HepG2 (cell line): Measurements from ENCODE around the gene NUDT22. TPM values are rescaled to one million over a fixed set of nuclear protein-coding genes. Genes with fewer than 3 reads are reported as not detected.

Experiments used
- FOSL1 ChIP-seq: sonication (generic); formaldehyde crosslinking; IDR thresholded peaks from 2 replicates; pipeline ENCODE4 v1.9.0; 2021; ENCODE audit warnings: missing genetic modification reagents, borderline replicate concordance
- MAZ ChIP-seq, 2 experiments: sonication (generic) in 1 of 2; formaldehyde crosslinking in 1 of 2; IDR thresholded peaks; 2 replicates each; pipeline versions ENCODE4 v1.5.0 to v1.6.1; 2012 to 2020; ENCODE audit warnings: low read depth in 2 of 2, mild to moderate bottlenecking in 2 of 2, borderline replicate concordance in 1 of 2, improper control_type of control experiment in 1 of 2, low read length in 1 of 2, missing genetic modification reagents in 1 of 2, moderate library complexity in 1 of 2
- POLR2A ChIP-seq, 2 experiments: IDR thresholded peaks; 2 replicates each; pipeline ENCODE4 v1.6.1; 2011; ENCODE audit warnings: low read depth in 2 of 2, low read length in 2 of 2, mild to moderate bottlenecking in 1 of 2, moderate library complexity in 1 of 2; ENCODE audit not compliant: insufficient read depth in 1 of 2
- POLR2G ChIP-seq: fragments of 200-400 bp; formaldehyde crosslinking; IDR thresholded peaks from 2 replicates; pipeline ENCODE4 v1.6.1; 2018; ENCODE audit warnings: mild to moderate bottlenecking, low read depth, low read length, moderate library complexity
- RARA ChIP-seq: IDR thresholded peaks from 2 replicates; pipeline ENCODE4 v1.6.1; 2016; ENCODE audit warnings: missing genetic modification reagents, missing compliant biosample characterization
- SATB2 ChIP-seq: sonication (generic); formaldehyde crosslinking; IDR thresholded peaks from 2 replicates; pipeline ENCODE4 v1.5.0; 2020; ENCODE audit warnings: missing genetic modification reagents
- SOX13 ChIP-seq, 3 experiments: fragments of 450-650 bp in 1 of 3; sonication (generic) in 1 of 3; formaldehyde crosslinking in 1 of 3; IDR thresholded peaks in 2 of 3; conservative IDR thresholded peaks in 1 of 3; 2 replicates each; pipeline versions ENCODE4 v1.5.0 to v1.6.1; 2016 to 2020; ENCODE audit warnings: antibody characterized with exemption in 1 of 3, mild to moderate bottlenecking in 1 of 3, missing compliant biosample characterization in 1 of 3, missing genetic modification reagents in 1 of 3, moderate library complexity in 1 of 3
- XBP1 ChIP-seq: sonication (generic); formaldehyde crosslinking; IDR thresholded peaks from 2 replicates; pipeline ENCODE4 v1.5.0; 2020; ENCODE audit warnings: missing genetic modification reagents
- ZBTB3 ChIP-seq: sonication (generic); formaldehyde crosslinking; IDR thresholded peaks from 2 replicates; pipeline ENCODE4 v1.4.0; 2020; ENCODE audit warnings: low read depth, mild to moderate bottlenecking, moderate library complexity, missing genetic modification reagents, borderline replicate concordance
- polyA plus RNA-seq, 8 experiments: library from polyadenylated mRNA; depleted of rRNA in 3 of 8; stranded (reverse) in 7 of 8; unstranded in 1 of 8; fragments of >200 nt; fragmentation: Illumina TruSeq in 4 of 8; extraction: Trizol in 4 of 8; gene quantifications; 2 replicates each; pipeline versions ENCODE4 v1.2.1 to v1.2.3, GENCODE V29; 2011 to 2016; ENCODE audit warnings: low read depth in 4 of 8, missing spikeins in 1 of 8, mixed read lengths in 1 of 8; ENCODE audit not compliant: insufficient read depth in 1 of 8
- total RNA-seq, 5 experiments: library from RNA; depleted of rRNA; stranded (reverse); fragments of >200 nt; fragmentation: Illumina TruSeq; extraction: Trizol; gene quantifications; 2 replicates each; pipeline ENCODE4 v1.2.3, GENCODE V29; 2016; ENCODE audit warnings: low read depth in 1 of 5
- TF ChIP-seq, protein P1 (sequence below): IDR thresholded peaks from 2 replicates; pipeline ENCODE4 v1.6.1; 2016; ENCODE audit warnings: low read depth, missing genetic modification reagents, missing compliant biosample characterization
- TF ChIP-seq, protein P2 (sequence below): sonication (generic); formaldehyde crosslinking; IDR thresholded peaks from 2 replicates; pipeline ENCODE4 v1.8.0; 2022; ENCODE audit warnings: missing genetic modification reagents, mild to moderate bottlenecking, borderline replicate concordance
- TF ChIP-seq, protein P3 (sequence below): sonication (generic); formaldehyde crosslinking; IDR thresholded peaks from 2 replicates; pipeline ENCODE4 v1.4.0; 2020; ENCODE audit warnings: missing genetic modification reagents, mild to moderate bottlenecking, borderline replicate concordance
- TF ChIP-seq, protein P4 (sequence below): sonication (generic); formaldehyde crosslinking; IDR thresholded peaks from 2 replicates; pipeline ENCODE4 v1.4.0; 2020; ENCODE audit warnings: mild to moderate bottlenecking, missing genetic modification reagents
- TF ChIP-seq, protein P5 (sequence below): conservative IDR thresholded peaks from 2 replicates; pipeline ENCODE4 v1.6.1; 2018; ENCODE audit warnings: missing genetic modification reagents

NUDT22 gene
- total and polyA plus RNA-seq, 2 of the 13 experiments (the other 11 are each of a cell fraction or from before 2014, with no cell fraction given): 33.5 to 39.8 TPM

DNA sequence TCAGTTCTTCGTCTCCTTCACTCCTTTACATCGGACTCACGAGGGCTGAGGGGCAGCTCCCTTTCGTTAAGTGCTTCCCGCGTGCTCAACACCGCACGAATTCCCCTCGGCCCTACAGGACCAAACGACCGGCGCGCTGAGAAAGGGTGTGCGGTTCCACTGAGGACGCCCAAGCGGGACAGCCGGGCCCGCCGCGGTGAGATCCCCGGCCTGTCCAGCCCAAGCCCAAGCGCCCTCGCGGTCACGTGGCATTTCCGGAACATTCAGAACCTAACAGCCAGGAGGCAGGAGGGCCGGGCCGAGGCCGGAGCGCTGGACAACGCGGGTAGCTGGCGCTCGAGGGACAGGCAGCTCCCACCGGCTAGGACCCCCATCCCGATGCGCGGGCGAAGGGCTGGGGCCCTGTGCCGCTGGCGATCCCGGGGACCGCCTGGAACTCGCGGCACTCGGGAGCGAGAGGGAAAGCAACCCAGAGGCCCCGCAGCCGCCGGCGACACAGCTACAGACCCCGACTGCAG, 40.8 kb upstream of the NUDT22 start (continued):
- TF ChIP-seq, protein P1, sequence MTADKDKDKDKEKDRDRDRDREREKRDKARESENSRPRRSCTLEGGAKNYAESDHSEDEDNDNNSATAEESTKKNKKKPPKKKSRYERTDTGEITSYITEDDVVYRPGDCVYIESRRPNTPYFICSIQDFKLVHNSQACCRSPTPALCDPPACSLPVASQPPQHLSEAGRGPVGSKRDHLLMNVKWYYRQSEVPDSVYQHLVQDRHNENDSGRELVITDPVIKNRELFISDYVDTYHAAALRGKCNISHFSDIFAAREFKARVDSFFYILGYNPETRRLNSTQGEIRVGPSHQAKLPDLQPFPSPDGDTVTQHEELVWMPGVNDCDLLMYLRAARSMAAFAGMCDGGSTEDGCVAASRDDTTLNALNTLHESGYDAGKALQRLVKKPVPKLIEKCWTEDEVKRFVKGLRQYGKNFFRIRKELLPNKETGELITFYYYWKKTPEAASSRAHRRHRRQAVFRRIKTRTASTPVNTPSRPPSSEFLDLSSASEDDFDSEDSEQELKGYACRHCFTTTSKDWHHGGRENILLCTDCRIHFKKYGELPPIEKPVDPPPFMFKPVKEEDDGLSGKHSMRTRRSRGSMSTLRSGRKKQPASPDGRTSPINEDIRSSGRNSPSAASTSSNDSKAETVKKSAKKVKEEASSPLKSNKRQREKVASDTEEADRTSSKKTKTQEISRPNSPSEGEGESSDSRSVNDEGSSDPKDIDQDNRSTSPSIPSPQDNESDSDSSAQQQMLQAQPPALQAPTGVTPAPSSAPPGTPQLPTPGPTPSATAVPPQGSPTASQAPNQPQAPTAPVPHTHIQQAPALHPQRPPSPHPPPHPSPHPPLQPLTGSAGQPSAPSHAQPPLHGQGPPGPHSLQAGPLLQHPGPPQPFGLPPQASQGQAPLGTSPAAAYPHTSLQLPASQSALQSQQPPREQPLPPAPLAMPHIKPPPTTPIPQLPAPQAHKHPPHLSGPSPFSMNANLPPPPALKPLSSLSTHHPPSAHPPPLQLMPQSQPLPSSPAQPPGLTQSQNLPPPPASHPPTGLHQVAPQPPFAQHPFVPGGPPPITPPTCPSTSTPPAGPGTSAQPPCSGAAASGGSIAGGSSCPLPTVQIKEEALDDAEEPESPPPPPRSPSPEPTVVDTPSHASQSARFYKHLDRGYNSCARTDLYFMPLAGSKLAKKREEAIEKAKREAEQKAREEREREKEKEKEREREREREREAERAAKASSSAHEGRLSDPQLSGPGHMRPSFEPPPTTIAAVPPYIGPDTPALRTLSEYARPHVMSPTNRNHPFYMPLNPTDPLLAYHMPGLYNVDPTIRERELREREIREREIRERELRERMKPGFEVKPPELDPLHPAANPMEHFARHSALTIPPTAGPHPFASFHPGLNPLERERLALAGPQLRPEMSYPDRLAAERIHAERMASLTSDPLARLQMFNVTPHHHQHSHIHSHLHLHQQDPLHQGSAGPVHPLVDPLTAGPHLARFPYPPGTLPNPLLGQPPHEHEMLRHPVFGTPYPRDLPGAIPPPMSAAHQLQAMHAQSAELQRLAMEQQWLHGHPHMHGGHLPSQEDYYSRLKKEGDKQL: no peak
- TF ChIP-seq FOSL1 (CRISPR knock-in tag) (no peak), SOX13 (IDR thresholded peaks at IDR 0.05) (no peak), SOX13 (CRISPR knock-in tag; conservative IDR thresholded peaks at IDR 0.05 in 1 of 2, IDR thresholded peaks at IDR 0.05 in 1 of 2) (peak in 1 of 2 experiments; percentile 52; a peak in 2 of 4 replicates), POLR2A (IDR thresholded peaks at IDR 0.05; ENCODE audit: insufficient read depth in 1 of 2, low read depth in 2 of 2, low read length in 2 of 2) (peak; percentile 96 to 99), MAZ (IDR thresholded peaks at IDR 0.05; ENCODE audit: borderline replicate concordance, low read depth, low read length) (no peak), MAZ (CRISPR knock-in tag; IDR thresholded peaks at IDR 0.05; ENCODE audit: low read depth) (peak; percentile 84), XBP1 (CRISPR knock-in tag) (no peak; the same call in 1 of the 2 replicates), ZBTB3 (CRISPR knock-in tag) (no peak), SATB2 (CRISPR knock-in tag) (peak; percentile 86; the same call in 1 of the 2 replicates), POLR2G (peak; percentile 99), RARA (CRISPR knock-in tag) (peak; percentile 22; the same call in 1 of the 2 replicates)
- TF ChIP-seq, protein P2, sequence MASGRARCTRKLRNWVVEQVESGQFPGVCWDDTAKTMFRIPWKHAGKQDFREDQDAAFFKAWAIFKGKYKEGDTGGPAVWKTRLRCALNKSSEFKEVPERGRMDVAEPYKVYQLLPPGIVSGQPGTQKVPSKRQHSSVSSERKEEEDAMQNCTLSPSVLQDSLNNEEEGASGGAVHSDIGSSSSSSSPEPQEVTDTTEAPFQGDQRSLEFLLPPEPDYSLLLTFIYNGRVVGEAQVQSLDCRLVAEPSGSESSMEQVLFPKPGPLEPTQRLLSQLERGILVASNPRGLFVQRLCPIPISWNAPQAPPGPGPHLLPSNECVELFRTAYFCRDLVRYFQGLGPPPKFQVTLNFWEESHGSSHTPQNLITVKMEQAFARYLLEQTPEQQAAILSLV: peak; percentile 87
- TF ChIP-seq, protein P3, sequence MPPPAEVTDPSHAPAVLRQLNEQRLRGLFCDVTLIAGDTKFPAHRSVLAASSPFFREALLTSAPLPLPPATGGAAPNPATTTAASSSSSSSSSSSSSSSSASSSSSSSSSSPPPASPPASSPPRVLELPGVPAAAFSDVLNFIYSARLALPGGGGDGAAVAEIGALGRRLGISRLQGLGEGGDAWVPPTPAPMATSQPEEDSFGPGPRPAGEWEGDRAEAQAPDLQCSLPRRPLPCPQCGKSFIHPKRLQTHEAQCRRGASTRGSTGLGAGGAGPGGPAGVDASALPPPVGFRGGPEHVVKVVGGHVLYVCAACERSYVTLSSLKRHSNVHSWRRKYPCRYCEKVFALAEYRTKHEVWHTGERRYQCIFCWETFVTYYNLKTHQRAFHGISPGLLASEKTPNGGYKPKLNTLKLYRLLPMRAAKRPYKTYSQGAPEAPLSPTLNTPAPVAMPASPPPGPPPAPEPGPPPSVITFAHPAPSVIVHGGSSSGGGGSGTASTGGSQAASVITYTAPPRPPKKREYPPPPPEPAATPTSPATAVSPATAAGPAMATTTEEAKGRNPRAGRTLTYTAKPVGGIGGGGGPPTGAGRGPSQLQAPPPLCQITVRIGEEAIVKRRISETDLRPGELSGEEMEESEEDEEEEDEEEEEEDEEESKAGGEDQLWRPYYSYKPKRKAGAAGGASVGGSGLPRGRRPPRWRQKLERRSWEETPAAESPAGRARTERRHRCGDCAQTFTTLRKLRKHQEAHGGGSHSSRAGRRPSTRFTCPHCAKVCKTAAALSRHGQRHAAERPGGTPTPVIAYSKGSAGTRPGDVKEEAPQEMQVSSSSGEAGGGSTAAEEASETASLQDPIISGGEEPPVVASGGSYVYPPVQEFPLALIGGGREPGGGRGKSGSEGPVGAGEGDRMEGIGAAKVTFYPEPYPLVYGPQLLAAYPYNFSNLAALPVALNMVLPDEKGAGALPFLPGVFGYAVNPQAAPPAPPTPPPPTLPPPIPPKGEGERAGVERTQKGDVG (CRISPR knock-in tag): peak; percentile 92
- TF ChIP-seq, protein P4, sequence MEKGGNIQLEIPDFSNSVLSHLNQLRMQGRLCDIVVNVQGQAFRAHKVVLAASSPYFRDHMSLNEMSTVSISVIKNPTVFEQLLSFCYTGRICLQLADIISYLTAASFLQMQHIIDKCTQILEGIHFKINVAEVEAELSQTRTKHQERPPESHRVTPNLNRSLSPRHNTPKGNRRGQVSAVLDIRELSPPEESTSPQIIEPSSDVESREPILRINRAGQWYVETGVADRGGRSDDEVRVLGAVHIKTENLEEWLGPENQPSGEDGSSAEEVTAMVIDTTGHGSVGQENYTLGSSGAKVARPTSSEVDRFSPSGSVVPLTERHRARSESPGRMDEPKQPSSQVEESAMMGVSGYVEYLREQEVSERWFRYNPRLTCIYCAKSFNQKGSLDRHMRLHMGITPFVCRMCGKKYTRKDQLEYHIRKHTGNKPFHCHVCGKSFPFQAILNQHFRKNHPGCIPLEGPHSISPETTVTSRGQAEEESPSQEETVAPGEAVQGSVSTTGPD (CRISPR knock-in tag): 0 out of 2 replicates have a peak, but pooled peaks have one; percentile 36
- TF ChIP-seq, protein P5, sequence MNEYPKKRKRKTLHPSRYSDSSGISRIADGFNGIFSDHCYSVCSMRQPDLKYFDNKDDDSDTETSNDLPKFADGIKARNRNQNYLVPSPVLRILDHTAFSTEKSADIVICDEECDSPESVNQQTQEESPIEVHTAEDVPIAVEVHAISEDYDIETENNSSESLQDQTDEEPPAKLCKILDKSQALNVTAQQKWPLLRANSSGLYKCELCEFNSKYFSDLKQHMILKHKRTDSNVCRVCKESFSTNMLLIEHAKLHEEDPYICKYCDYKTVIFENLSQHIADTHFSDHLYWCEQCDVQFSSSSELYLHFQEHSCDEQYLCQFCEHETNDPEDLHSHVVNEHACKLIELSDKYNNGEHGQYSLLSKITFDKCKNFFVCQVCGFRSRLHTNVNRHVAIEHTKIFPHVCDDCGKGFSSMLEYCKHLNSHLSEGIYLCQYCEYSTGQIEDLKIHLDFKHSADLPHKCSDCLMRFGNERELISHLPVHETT (CRISPR knock-in tag): 0 out of 2 replicates have a peak, but pooled peaks have one; percentile 35
